Neural progenitor cell (in vitro differentiated cells): ENCODE results near the gene APCS. TPM values are rescaled to one million over a fixed set of nuclear protein-coding genes. Genes with fewer than 3 reads are reported as not detected.

Source experiments
- DNase-seq: peaks from one replicate; pipeline ENCODE4 v3.0.0-alpha.2; 2016; ENCODE audit warnings: low spot score
- H2AFZ ChIP-seq: fragments of 200-600 bp; sonication (generic); replicated peaks from 2 replicates; pipeline ENCODE4 v1.6.1; 2016; ENCODE audit warnings: antibody characterized with exemption
- H3F3A ChIP-seq: fragments of 200-600 bp; sonication (generic); 2 replicates; pipeline ENCODE4 v1.6.1; 2016; ENCODE audit warnings: antibody characterized with exemption, low read depth
- H3K27ac ChIP-seq: fragments of 200-600 bp; sonication (generic); 2 replicates; pipeline ENCODE4 v1.5.1; 2016; ENCODE audit warnings: mild to moderate bottlenecking
- H3K27me3 ChIP-seq: fragments of 200-600 bp; sonication (generic); 2 replicates; pipeline ENCODE4 v1.6.1; 2016; ENCODE audit warnings: mild to moderate bottlenecking, moderate library complexity
- H3K36me3 ChIP-seq: fragments of 200-600 bp; sonication (generic); 2 replicates; pipeline ENCODE4 v1.5.1; 2016
- H3K4me1 ChIP-seq: fragments of 200-600 bp; sonication (generic); 2 replicates; pipeline ENCODE4 v1.6.1; 2016; ENCODE audit warnings: mixed run types
- H3K4me2 ChIP-seq: fragments of 200-600 bp; sonication (generic); 2 replicates; pipeline ENCODE4 v1.6.1; 2016
- H3K4me3 ChIP-seq: fragments of 200-600 bp; sonication (generic); 2 replicates; pipeline ENCODE4 v1.5.1; 2016
- H3K79me2 ChIP-seq: fragments of 200-600 bp; sonication (generic); 2 replicates; pipeline ENCODE4 v1.6.1; 2016; ENCODE audit warnings: low read depth
- H3K9ac ChIP-seq: fragments of 200-600 bp; sonication (generic); 2 replicates; pipeline ENCODE4 v1.6.1; 2016
- H3K9me3 ChIP-seq: fragments of 200-600 bp; sonication (generic); 2 replicates; pipeline ENCODE4 v1.5.1; 2016; ENCODE audit warnings: low read depth
- H4K20me1 ChIP-seq: fragments of 200-600 bp; sonication (generic); 2 replicates; pipeline ENCODE4 v1.6.1; 2016; ENCODE audit warnings: low read depth
- H3K27ac Mint-ChIP-seq: 3 replicates; pipeline ENCODE4 v1.8.0; 2021; ENCODE audit warnings: mixed read lengths
- H3K27me3 Mint-ChIP-seq: 2 replicates; pipeline ENCODE4 v1.8.0; 2022; ENCODE audit warnings: low read depth, mild to moderate bottlenecking, inconsistent platforms, moderate library complexity, mixed read lengths; ENCODE audit not compliant: insufficient read depth
- H3K36me3 Mint-ChIP-seq: 3 replicates; pipeline ENCODE4 v1.8.0; 2021; ENCODE audit warnings: mixed read lengths
- H3K4me1 Mint-ChIP-seq: 3 replicates; pipeline ENCODE4 v1.8.0; 2021; ENCODE audit warnings: mixed read lengths
- H3K4me3 Mint-ChIP-seq: 3 replicates; pipeline ENCODE4 v1.8.0; 2021; ENCODE audit warnings: mild to moderate bottlenecking, moderate library complexity, mixed read lengths
- H3K9me3 Mint-ChIP-seq: 3 replicates; pipeline ENCODE4 v1.8.0; 2020; ENCODE audit warnings: mixed read lengths
- EZH2 ChIP-seq: fragments of 200-600 bp; sonication (generic); IDR thresholded peaks from 2 replicates; pipeline ENCODE4 v1.6.1; 2017; ENCODE audit warnings: antibody characterized with exemption, mild to moderate bottlenecking, moderate library complexity
- EZH2phosphoT487 ChIP-seq: fragments of 200-600 bp; sonication (generic); IDR thresholded peaks from 2 replicates; pipeline ENCODE4 v1.6.1; 2017; ENCODE audit warnings: antibody characterized with exemption
- total RNA-seq: library from RNA; depleted of rRNA; stranded (reverse); fragments of >200 nt; gene quantifications from 2 replicates; pipeline ENCODE4 v1.2.3, GENCODE V29; 2015; ENCODE audit warnings: low replicate concordance
- TF ChIP-seq, protein P1 (sequence below): fragments of 200-600 bp; sonication (generic); IDR thresholded peaks from 2 replicates; pipeline ENCODE4 v1.5.1; 2017; ENCODE audit warnings: antibody characterized with exemption, mild to moderate bottlenecking

APCS gene
- total RNA-seq, 1 donor from 2014 or later = not detected

DNA sequence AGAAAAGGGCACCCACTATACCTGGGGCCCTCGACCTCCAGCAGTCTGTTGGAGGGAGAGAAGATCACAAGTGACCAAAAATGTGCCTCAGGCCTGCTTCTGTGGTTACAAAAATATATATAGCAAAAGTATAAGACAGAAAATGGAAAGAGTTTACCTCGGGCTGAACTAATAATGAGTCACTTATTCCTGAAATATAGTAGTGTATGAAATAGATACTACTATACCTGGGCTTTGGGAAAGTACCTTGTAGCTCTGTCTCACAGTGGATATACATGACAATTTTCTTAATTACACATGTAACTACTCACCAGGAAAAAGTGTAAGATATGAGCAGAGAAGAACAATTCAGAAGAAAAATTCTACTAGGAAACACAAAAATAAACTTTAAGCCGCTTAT lies 7.3 kb upstream of the APCS start:
- Mint-ChIP-seq H3K4me1 (peaks cover 6% of the 10 kb centered on the region), H3K4me3 (no peak overlapping the region), H3K27ac (no peak overlapping the region), H3K9me3 (no peaks in the 10 kb centered on the region), H3K27me3 (peaks cover 2% of the 10 kb centered on the region), H3K36me3 (no peaks in the 10 kb centered on the region)
- DNase-seq = no peak
- H3K79me2 ChIP-seq = no peaks in the 10 kb centered on the region
- H2AFZ ChIP-seq = no peak overlapping the region
- H3K27ac ChIP-seq = no peak overlapping the region
- peaks cover 28% of the 10 kb centered on the region for H3K9me3 ChIP-seq
- no peak overlapping the region for H3K9ac ChIP-seq
- no peak for TF ChIP-seq EZH2phosphoT487
- no peaks in the 10 kb centered on the region for H3K4me1 ChIP-seq
- H3K27me3 ChIP-seq = no peaks in the 10 kb centered on the region
- H3K36me3 ChIP-seq = peaks cover 2% of the 10 kb centered on the region
- no peak overlapping the region for H3K4me2 ChIP-seq
- no peaks in the 10 kb centered on the region for H3F3A ChIP-seq
- no peaks in the 10 kb centered on the region for H4K20me1 ChIP-seq
- no peak overlapping the region for H3K4me3 ChIP-seq

DNA sequence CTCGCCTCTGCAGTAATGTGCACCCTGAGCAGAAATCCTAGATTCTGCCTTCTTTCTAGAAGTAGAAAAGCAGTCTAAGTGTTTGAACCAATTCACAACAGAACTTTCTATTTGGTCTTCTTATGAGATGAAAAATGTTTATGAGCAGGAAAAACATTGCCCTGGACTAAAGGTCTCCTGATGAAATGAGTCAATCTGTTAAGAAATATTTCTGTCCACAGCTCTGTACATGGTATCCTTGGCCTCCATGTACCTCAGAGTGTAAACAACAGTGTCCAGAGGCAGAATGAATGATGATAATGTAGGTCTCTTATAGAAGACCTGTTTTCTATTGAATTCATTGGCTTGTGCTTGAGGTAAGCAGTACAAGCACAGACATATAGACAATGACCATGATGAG lies 6.2 kb upstream of the APCS start:
- no peaks in the 10 kb centered on the region for H3K79me2 ChIP-seq
- H3F3A ChIP-seq = no peaks in the 10 kb centered on the region
- no peak overlapping the region for H3K4me3 Mint-ChIP-seq
- H3K4me1 ChIP-seq = no peaks in the 10 kb centered on the region
- no peak overlapping the region for H3K9ac ChIP-seq
- TF ChIP-seq EZH2phosphoT487 (no peak), EZH2 (no peak)
- TF ChIP-seq, protein P1, sequence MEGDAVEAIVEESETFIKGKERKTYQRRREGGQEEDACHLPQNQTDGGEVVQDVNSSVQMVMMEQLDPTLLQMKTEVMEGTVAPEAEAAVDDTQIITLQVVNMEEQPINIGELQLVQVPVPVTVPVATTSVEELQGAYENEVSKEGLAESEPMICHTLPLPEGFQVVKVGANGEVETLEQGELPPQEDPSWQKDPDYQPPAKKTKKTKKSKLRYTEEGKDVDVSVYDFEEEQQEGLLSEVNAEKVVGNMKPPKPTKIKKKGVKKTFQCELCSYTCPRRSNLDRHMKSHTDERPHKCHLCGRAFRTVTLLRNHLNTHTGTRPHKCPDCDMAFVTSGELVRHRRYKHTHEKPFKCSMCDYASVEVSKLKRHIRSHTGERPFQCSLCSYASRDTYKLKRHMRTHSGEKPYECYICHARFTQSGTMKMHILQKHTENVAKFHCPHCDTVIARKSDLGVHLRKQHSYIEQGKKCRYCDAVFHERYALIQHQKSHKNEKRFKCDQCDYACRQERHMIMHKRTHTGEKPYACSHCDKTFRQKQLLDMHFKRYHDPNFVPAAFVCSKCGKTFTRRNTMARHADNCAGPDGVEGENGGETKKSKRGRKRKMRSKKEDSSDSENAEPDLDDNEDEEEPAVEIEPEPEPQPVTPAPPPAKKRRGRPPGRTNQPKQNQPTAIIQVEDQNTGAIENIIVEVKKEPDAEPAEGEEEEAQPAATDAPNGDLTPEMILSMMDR = no peak
- no peaks in the 10 kb centered on the region for H3K27me3 ChIP-seq
- H4K20me1 ChIP-seq = no peaks in the 10 kb centered on the region
- H3K27ac Mint-ChIP-seq = no peak overlapping the region
- H3K27ac ChIP-seq = no peak overlapping the region
- no peaks in the 10 kb centered on the region for H3K9me3 Mint-ChIP-seq
- no peak overlapping the region for H3K4me2 ChIP-seq
- peaks cover 2% of the 10 kb centered on the region for H3K27me3 Mint-ChIP-seq
- no peaks in the 10 kb centered on the region for H3K36me3 Mint-ChIP-seq
- no peak overlapping the region for H3K4me3 ChIP-seq
- DNase-seq = no peak
- peaks cover 25% of the 10 kb centered on the region for H3K9me3 ChIP-seq
- H3K4me1 Mint-ChIP-seq = peaks cover 6% of the 10 kb centered on the region
- H2AFZ ChIP-seq = no peak overlapping the region
- H3K36me3 ChIP-seq = peaks cover 2% of the 10 kb centered on the region

DNA sequence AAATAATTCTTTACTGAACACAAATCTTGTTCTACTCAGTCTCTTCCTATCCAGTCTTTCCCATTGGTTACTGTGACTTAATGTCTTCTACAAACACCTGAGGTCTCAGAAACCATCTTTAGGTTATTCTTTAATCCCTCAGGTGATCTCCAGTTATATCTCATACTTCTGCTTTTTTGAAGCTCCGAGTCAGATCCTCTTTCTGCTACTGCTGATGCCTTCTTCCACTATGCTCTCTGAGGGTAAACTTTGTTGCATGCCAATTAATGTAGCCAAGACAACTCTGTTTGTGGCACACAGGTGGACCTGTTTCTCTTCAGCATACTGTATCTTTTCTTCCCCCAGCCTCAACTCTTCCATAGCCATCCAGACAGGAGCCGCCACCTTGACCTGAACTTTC lies 3.1 kb upstream of the APCS start:
- Histone ChIP-seq H3K4me1 (no peaks in the 10 kb centered on the region), H3K4me3 (no peak overlapping the region), H3K9me3 (peaks cover 23% of the 10 kb centered on the region), H3K27ac (no peak overlapping the region), H4K20me1 (no peaks in the 10 kb centered on the region), H3F3A (no peaks in the 10 kb centered on the region), H2AFZ (no peak overlapping the region), H3K4me2 (no peak overlapping the region), H3K27me3 (no peaks in the 10 kb centered on the region), H3K9ac (no peak overlapping the region), H3K36me3 (no peaks in the 10 kb centered on the region), H3K79me2 (no peaks in the 10 kb centered on the region)
- no peaks in the 10 kb centered on the region for H3K36me3 Mint-ChIP-seq
- H3K4me3 Mint-ChIP-seq = no peak overlapping the region
- DNase-seq = no peak
- peaks cover 6% of the 10 kb centered on the region for H3K4me1 Mint-ChIP-seq
- TF ChIP-seq EZH2phosphoT487 = no peak
- H3K27ac Mint-ChIP-seq = no peak overlapping the region
- no peaks in the 10 kb centered on the region for H3K9me3 Mint-ChIP-seq
- H3K27me3 Mint-ChIP-seq = peaks cover 2% of the 10 kb centered on the region

DNA sequence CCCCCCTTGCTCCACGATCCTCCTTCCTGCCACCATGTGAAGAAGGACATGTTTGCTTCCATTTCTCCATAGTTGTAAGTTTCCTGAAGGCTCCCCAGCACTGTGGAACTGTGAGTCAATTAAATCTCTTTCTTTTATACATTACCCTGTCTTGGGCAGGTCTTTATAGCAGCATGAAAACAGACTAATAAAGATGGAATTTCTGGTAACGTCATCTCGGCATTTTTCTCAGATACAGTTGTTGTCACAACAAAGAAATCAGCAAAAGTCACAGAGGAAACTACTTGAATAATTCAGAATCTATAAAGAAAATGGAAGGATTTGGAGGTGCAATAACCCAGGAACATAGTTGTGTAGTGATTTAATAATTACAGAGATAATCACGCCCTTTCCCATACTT lies 4.4 kb downstream of the APCS start:
- H3F3A ChIP-seq = no peaks in the 10 kb centered on the region
- no peak overlapping the region for H3K4me3 Mint-ChIP-seq
- no peaks in the 10 kb centered on the region for H4K20me1 ChIP-seq
- H3K9ac ChIP-seq = no peak overlapping the region
- H3K27me3 ChIP-seq = no peaks in the 10 kb centered on the region
- no peaks in the 10 kb centered on the region for H3K79me2 ChIP-seq
- no peak overlapping the region for H3K4me3 ChIP-seq
- no peaks in the 10 kb centered on the region for H3K27me3 Mint-ChIP-seq
- H3K4me1 ChIP-seq = no peaks in the 10 kb centered on the region
- H3K9me3 ChIP-seq = peaks cover 15% of the 10 kb centered on the region
- H3K4me1 Mint-ChIP-seq = no peaks in the 10 kb centered on the region
- H3K9me3 Mint-ChIP-seq = no peaks in the 10 kb centered on the region
- H3K27ac Mint-ChIP-seq = no peak overlapping the region
- H3K4me2 ChIP-seq = no peak overlapping the region
- H3K27ac ChIP-seq = no peak overlapping the region
- H3K36me3 Mint-ChIP-seq = no peaks in the 10 kb centered on the region
- H2AFZ ChIP-seq = no peak overlapping the region
- no peak for DNase-seq
- TF ChIP-seq EZH2 = no peak
- TF ChIP-seq, protein P1 = no peak
- TF ChIP-seq EZH2phosphoT487 = no peak
- H3K36me3 ChIP-seq = no peaks in the 10 kb centered on the region
